ENCODE measurements around the gene FERD3L.

FERD3L gene

GRCh38 chr7:19116121-19117090 is 28.8 kb downstream of the FERD3L start:
- DNase-seq: no peak

GRCh38 chr7:19114551-19114855 is 30.7 kb downstream of the FERD3L start:
- DNase-seq: no peak

GRCh38 chr7:19113855-19114550 is 31.2 kb downstream of the FERD3L start:
- no peak for DNase-seq

- no peak for DNase-seq
Measured at GRCh38 chr7:19113002-19113350, 32.2 kb downstream of the FERD3L start.

- no peak for DNase-seq
Measured at GRCh38 chr7:19112274-19113001, 32.8 kb downstream of the FERD3L start.

- no peak for DNase-seq
Measured at GRCh38 chr7:19111474-19112273, 33.5 kb downstream of the FERD3L start.

- DNase-seq: no peak
Measured at GRCh38 chr7:19110776-19111175, 34.4 kb downstream of the FERD3L start.

GRCh38 chr7:19110026-19110730 is 35.0 kb downstream of the FERD3L start:
- DNase-seq: no peak

GRCh38 chr7:19109000-19109946 is 35.9 kb downstream of the FERD3L start:
- no peak for DNase-seq

- no peak for DNase-seq
Measured at GRCh38 chr7:19107356-19108146, 37.7 kb downstream of the FERD3L start.

GRCh38 chr7:19107081-19107355 is 38.2 kb downstream of the FERD3L start:
- DNase-seq: no peak

- DNase-seq: no peak
Measured at GRCh38 chr7:19106241-19107080, 38.8 kb downstream of the FERD3L start.

GRCh38 chr7:19105546-19105945 is 39.7 kb downstream of the FERD3L start:
- DNase-seq: no peak

- DNase-seq: no peak
Measured at GRCh38 chr7:19104811-19105210, 40.4 kb downstream of the FERD3L start.

GRCh38 chr7:19102884-19103283 is 42.3 kb downstream of the FERD3L start:
- no peak for DNase-seq

GRCh38 chr7:19101909-19102308 is 43.3 kb downstream of the FERD3L start:
- no peak for DNase-seq

GRCh38 chr7:19101472-19101871 is 43.7 kb downstream of the FERD3L start:
- DNase-seq: no peak

GRCh38 chr7:19099924-19100323 is 45.3 kb downstream of the FERD3L start:
- DNase-seq: no peak

- no peak for DNase-seq
Measured at GRCh38 chr7:19099194-19099593, 46.0 kb downstream of the FERD3L start.
